Naive thymus-derived CD8-positive, alpha-beta T cell (primary cell): ENCODE data around the gene LAMB2. TPM values are rescaled to one million over a fixed set of nuclear protein-coding genes. Genes with fewer than 3 reads are reported as not detected.

Source experiments
- ATAC-seq, 2 donors: fragments of 150-1000 bp; cut with Tn5 transposase in 1 of 2; sonication (Bioruptor Pico), chemical (Tn5 transposase) in 1 of 2; 1 replicate in 1 of 2; 2 replicates in 1 of 2; pipeline ENCODE4 v1.10.0; 2021; ENCODE audit warnings: mild to moderate bottlenecking in 2 of 2, moderate library complexity in 2 of 2
- POLR2A ChIA-PET: fragments of 350-600 bp; sonication (Branson Sonifier 250); formaldehyde crosslinking; loops from one replicate; lab custom pipeline; 2021; ENCODE audit warnings: antibody characterized with exemption; lab: Charles Lee
- DNase-seq, 10 donors: peaks; one replicate each; pipeline versions ENCODE4 v3.0.0 to v3.0.0-alpha.2; 2020 to 2022
- H3K27ac Mint-ChIP-seq, 10 donors: one replicate each; pipeline ENCODE4 v1.8.0; 2020 to 2022; ENCODE audit warnings: mild to moderate bottlenecking in 10 of 10, mixed read lengths in 10 of 10, moderate library complexity in 4 of 10, inconsistent platforms in 1 of 10
- H3K27me3 Mint-ChIP-seq, 5 donors: one replicate each; pipeline ENCODE4 v1.8.0; 2021 to 2022; ENCODE audit warnings: mixed read lengths in 5 of 5
- H3K36me3 Mint-ChIP-seq, 3 donors: one replicate each; pipeline ENCODE4 v1.8.0; 2020 to 2022; ENCODE audit warnings: mixed read lengths in 3 of 3, mild to moderate bottlenecking in 2 of 3, inconsistent platforms in 1 of 3
- H3K4me1 Mint-ChIP-seq, 4 donors: one replicate each; pipeline ENCODE4 v1.8.0; 2021 to 2022; ENCODE audit warnings: mixed read lengths in 4 of 4
- H3K4me3 Mint-ChIP-seq, 10 donors: one replicate each; pipeline ENCODE4 v1.8.0; 2020 to 2022; ENCODE audit warnings: mild to moderate bottlenecking in 10 of 10, mixed read lengths in 10 of 10, moderate library complexity in 6 of 10, inconsistent platforms in 1 of 10
- H3K9me3 Mint-ChIP-seq, 9 donors: one replicate each; pipeline ENCODE4 v1.8.0; 2020 to 2022; ENCODE audit warnings: mixed read lengths in 9 of 9, mild to moderate bottlenecking in 3 of 9, inconsistent platforms in 1 of 9, moderate library complexity in 1 of 9
- microRNA-seq: library from miRNA; unstranded; fragments of <30 nt; microRNA quantifications from one replicate; pipeline ENCODE4 v1.2.0, GENCODE V29; 2022; ENCODE audit warnings: borderline microRNAs expressed
- polyA plus RNA-seq, 3 donors: library from polyadenylated mRNA; unstranded; fragments of 300-500 nt; fragmentation: Illumina TruSeq; gene quantifications; one replicate each; pipeline ENCODE4 v1.2.3, GENCODE V29; 2021
- total RNA-seq, 8 experiments: library from RNA in 2 of 8; stranded (reverse) in 2 of 8; gene quantifications; one replicate each; pipeline ENCODE4 v1.2.3 and lab custom pipeline; 2021 to 2026

LAMB2 gene
- total and polyA plus RNA-seq, 5 experiments from 2014 or later, result 1.0 to 1.2 TPM; not detected in 3

DNA sequence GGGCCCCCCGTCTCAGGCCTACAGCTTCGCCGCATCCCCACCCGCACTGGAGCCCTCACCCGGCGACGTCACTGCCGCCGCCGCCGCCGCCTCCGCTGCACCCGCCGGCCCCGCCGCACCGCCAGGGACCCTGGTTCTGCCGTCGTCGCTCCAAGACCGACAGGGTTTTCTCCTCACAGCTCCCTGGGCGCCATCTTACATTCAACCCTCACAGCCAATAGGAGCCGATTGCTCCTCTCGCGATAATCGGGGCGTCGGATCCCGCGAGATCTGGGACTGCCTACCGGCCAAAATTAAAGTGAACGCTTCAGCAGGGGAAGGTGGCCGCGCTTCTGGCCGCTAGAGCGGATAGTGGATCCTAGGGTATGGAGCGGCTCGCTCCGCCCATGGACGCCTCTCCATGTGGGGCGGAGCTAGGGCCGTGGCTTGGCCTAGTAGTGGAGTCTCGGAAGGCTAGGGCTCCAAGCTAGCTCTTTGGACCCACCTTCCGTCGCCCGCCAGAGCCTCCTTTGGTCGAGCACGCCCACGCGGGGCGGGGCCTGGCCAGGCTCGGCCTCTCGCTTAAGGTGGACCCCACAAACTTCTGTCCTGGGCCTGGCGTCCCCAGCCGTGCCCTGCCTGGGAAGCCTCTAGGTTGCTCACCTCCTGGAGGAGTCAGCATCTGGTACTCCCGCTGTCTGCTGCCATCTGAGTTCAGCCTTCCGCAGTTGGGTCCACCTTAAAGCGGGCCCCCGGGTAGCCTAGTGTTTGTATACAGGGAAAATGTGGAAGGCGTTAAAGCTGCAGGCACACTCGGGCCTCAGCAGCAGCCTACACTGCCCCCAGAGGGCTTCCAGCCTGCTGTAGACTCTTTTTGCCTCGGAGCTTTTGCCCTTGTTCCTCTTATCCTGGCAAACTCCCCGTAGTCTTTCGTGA, 38.7 kb downstream of the LAMB2 start, which contains the start of gene QRICH1:
TSS of gene QRICH1 (minus strand) at position 219 of the 915 bp plus-strand sequence. CDS start 17,054 bp downstream, outside the sequence.
- peak; percentile 89 to 100 (median 96) for DNase-seq
- Mint-ChIP-seq H3K4me3 (peak within 1 kb of the TSS; percentile 93 to 99 (median 98)), H3K4me1 (peaks cover 14 to 44% (median 36%) of the 10 kb centered on the region in 4 donors), H3K9me3 (no peaks in the 10 kb centered on the region), H3K36me3 (peaks cover 0 to 48% (median 5%) of the 10 kb centered on the region in 3 donors), H3K27ac (peak within 1 kb of the TSS; percentile 94 to 99 (median 98)), H3K27me3 (no peaks in the 10 kb centered on the region)
- ATAC-seq, result peak; percentile 81 to 82
- POLR2A ChIA-PET, result interaction anchor here (0.6 to 4.4 kb wide), 39 partner anchors 8 to 1518 kb away, joined by 3 to 92 read pairs (median 4); partner anchors contain the start of genes ARIH2, BSN, CCDC71 and CISH

DNA sequence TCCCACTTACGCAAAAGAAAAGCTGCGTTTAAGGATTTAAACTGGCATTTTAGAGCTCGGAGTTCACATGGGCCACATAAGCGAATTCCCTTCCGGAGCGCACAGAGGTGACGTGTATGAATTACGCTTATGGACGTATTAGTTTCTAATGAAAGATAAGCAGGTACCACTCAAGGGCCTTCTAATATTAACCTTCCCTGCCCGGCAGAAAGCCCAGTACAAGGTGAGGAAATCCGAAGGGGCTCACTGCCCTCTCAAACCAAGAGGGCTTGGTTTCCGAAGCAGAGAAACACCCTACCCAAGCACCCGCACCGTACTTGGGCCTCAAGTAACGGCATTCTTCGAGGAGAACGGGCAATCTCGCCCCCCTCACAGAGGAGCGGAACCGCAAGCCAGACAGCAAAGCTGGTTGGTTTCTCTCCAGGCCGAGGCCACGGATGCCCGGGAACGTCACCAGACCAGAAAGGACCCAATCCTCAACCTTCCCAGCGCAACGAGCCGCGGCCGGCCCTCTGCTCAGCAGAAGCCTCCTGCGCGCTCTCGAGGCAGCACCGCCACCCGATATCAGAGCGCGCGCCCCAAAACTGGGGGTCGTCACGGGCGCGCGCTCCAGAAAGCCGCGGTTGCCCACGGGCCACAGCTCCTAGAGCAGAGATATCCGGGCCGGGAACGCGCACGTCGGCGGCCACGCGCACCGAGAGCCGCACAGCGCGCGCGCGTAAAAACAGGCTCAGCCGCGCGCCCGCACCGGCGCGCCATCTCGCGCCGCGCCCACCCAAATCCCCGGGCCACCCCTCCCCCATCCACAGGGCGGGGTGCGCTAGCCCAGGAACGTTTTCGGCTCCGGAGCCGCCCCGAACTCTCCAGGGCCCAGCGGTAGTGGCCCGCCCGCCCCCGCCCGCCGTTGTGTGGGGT, 39.7 kb downstream of the LAMB2 start:
- ATAC-seq (peak; percentile 39 to 48), DNase-seq (peak; percentile 75 to 91 (median 84))
- peaks cover 0 to 43% (median 5%) of the 10 kb centered on the region in 3 donors for H3K36me3 Mint-ChIP-seq
- peak overlapping the region; percentile 87 to 99 (median 94) for H3K4me3 Mint-ChIP-seq
- no peaks in the 10 kb centered on the region for H3K9me3 Mint-ChIP-seq
- peak overlapping the region; percentile 81 to 99 (median 94) for H3K27ac Mint-ChIP-seq
- no peaks in the 10 kb centered on the region for H3K27me3 Mint-ChIP-seq
- H3K4me1 Mint-ChIP-seq, result peaks cover 14 to 50% (median 41%) of the 10 kb centered on the region in 4 donors
- POLR2A ChIA-PET, result interaction anchor here (0.5 to 4.4 kb wide), 40 partner anchors 9 to 1519 kb away, joined by 3 to 92 read pairs (median 5); partner anchors contain the start of genes ARIH2, BSN, CCDC71 and CISH

DNA sequence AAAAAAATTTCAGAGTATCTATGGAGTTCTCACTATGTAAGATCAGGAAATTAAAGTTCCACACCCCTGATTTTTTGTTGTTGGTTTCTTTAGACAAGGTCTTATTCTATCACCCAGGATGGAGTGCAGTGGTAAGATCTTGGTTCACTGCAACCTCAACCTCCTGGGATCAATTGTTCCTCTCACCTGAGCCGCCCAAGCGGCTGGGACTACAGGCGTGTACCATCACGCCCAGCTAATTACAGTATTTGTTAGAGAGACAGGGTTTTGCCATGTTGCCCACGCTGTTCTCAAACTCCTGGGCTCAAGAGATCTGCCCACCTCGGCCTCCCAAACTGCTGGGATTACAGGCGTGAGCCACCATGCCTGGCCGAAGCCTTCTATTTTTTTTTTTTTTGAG, 51.4 kb downstream of the LAMB2 start:
- Mint-ChIP-seq H3K36me3 (peaks cover 0 to 47% (median 0%) of the 10 kb centered on the region in 3 donors), H3K4me1 (peaks cover 6 to 45% (median 19%) of the 10 kb centered on the region in 4 donors), H3K27ac (peak overlapping the region in 2 of 10 donors; percentile 41 to 61), H3K9me3 (no peaks in the 10 kb centered on the region), H3K27me3 (no peaks in the 10 kb centered on the region), H3K4me3 (no peak overlapping the region)
- POLR2A ChIA-PET, result interaction anchor here (0.9 kb wide), 1 partner anchor 11 kb away, joined by 5 read pairs; no protein-coding TSS in a partner anchor
- DNase-seq, result no peak
- ATAC-seq, result no peak

DNA sequence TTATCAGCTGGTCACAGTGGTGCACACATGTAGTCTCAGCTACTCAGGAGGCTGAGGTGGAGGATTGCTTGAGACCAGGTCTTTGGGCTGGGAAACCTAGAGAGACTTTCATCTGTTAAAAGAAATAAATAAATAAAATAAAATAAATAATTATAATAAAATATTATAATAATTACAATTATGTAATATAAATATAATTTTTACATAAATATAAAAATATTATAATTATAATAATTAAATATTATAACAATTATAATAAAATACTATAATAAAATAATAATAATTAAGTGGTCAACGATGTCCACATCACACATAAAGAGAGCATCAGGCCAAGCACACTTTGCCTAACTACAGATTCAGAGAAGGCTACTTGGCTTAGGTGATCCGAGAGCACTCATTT, 53.6 kb downstream of the LAMB2 start:
- POLR2A ChIA-PET, result interaction anchor here (0.7 kb wide), 1 partner anchor 74 kb away, joined by 3 read pairs; no protein-coding TSS in a partner anchor

DNA sequence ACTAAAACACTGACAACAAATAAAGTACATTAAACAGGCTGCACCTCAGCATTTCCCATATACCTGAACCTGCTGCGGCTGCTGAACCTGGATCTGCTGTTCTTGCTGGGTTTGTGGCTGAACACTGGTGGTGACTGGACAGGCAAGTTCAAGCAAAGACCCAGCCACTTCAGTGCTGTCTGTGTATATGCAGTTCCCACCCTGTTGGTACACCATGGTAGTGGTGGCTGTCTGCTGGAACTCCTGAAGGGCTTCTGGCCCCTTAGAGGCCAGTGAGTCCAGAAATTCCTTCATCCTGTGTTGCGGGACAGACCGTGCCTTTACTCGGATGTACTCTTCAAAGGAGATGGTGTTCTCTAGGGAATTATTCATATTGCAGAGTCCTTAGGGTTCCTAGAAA, 56.2 kb downstream of the LAMB2 start:
- Mint-ChIP-seq H3K27ac (peak overlapping the region in 2 of 10 donors; percentile 39 to 65), H3K9me3 (no peaks in the 10 kb centered on the region), H3K36me3 (peaks cover 0 to 76% (median 4%) of the 10 kb centered on the region in 3 donors), H3K4me3 (no peak overlapping the region), H3K4me1 (peaks cover 6 to 39% (median 11%) of the 10 kb centered on the region in 4 donors), H3K27me3 (no peaks in the 10 kb centered on the region)
- DNase-seq, result no peak
- POLR2A ChIA-PET, result no interaction called here
- no peak for ATAC-seq

More for the DNA sequence above, 53.6 kb downstream of the LAMB2 start:
- Mint-ChIP-seq H3K36me3 (peaks cover 0 to 55% (median 0%) of the 10 kb centered on the region in 3 donors), H3K27ac (no peak overlapping the region), H3K27me3 (no peaks in the 10 kb centered on the region), H3K9me3 (no peaks in the 10 kb centered on the region), H3K4me1 (peaks cover 6 to 35% (median 16%) of the 10 kb centered on the region in 4 donors), H3K4me3 (no peak overlapping the region)
- DNase-seq, result no peak
- no peak for ATAC-seq

DNA sequence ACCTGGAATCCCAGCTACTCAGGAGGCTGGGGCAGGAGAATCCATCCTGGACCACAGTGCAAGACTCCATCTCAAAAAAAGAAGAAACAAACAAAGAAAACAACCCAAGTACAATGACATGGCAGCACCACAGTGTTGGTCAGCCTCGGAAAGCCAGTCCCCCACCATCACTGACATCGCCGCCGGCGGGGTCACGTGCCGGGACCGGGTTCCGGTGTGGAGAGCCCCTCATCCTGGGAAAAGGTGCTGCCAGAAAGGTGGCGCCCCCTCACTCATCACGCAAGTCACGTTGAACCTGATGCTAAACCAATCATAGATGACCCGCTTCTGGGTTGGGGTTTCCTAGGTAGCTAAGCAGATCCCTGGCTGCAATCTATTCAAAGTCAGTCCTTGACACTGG, 56.7 kb downstream of the LAMB2 start:
- POLR2A ChIA-PET, result no interaction called here
- Mint-ChIP-seq H3K9me3 (no peaks in the 10 kb centered on the region), H3K27me3 (no peaks in the 10 kb centered on the region), H3K4me1 (peaks cover 4 to 36% (median 9%) of the 10 kb centered on the region in 4 donors), H3K4me3 (no peak overlapping the region), H3K27ac (no peak overlapping the region), H3K36me3 (peaks cover 0 to 82% (median 4%) of the 10 kb centered on the region in 3 donors)
- ATAC-seq (no peak), DNase-seq (no peak)

Small RNA genes within 50 kb of the gene (microRNA-seq; reads per million reads assigned to microRNA genes)
- gene MIR6890, result not detected

Other genes with a start within 250 kb of the LAMB2 start
- 10 to 100 TPM; 10.5 to 12.5 TPM for gene SLC25A20, start 234.2 kb downstream of the LAMB2 start, total RNA-seq
- 10 to 100 TPM; 13.7 to 44.6 (median 19.4) TPM for gene SLC25A20, start 234.2 kb downstream of the LAMB2 start, polyA plus RNA-seq
- gene ARIH2, start 214.2 kb downstream of the LAMB2 start, total RNA-seq, result 100 to 1,000 TPM; 162 to 167 TPM
- gene ARIH2, start 214.2 kb downstream of the LAMB2 start, polyA plus RNA-seq, result 100 to 1,000 TPM in 2 of 3 donors, 10 to 100 TPM in 1; 92.7 to 119 (median 101) TPM
- gene P4HTM, start 142.8 kb downstream of the LAMB2 start, total RNA-seq, result 10 to 100 TPM; 57.0 to 62.5 TPM
- gene P4HTM, start 142.8 kb downstream of the LAMB2 start, polyA plus RNA-seq, result 10 to 100 TPM; 20.3 to 23.3 (median 22.9) TPM
- 100 to 1,000 TPM; 332 to 351 TPM for gene WDR6, start 125.7 kb downstream of the LAMB2 start, total RNA-seq
- gene WDR6, start 125.7 kb downstream of the LAMB2 start, polyA plus RNA-seq, result 100 to 1,000 TPM in 2 of 3 donors, 10 to 100 TPM in 1; 96.3 to 126 (median 111) TPM
- gene DALRD3, start 114.5 kb downstream of the LAMB2 start, total RNA-seq, result 10 to 100 TPM; 23.9 to 24.2 TPM
- 10 to 100 TPM; 20.8 to 21.9 (median 21.8) TPM for gene DALRD3, start 114.5 kb downstream of the LAMB2 start, polyA plus RNA-seq
- 10 to 100 TPM; 87.1 to 89.2 TPM for gene NDUFAF3, start 110.9 kb downstream of the LAMB2 start, total RNA-seq
- 100 to 1,000 TPM; 140 to 226 (median 202) TPM for gene NDUFAF3, start 110.9 kb downstream of the LAMB2 start, polyA plus RNA-seq
- gene IMPDH2, start 103.7 kb downstream of the LAMB2 start, total RNA-seq, result 100 to 1,000 TPM; 121 to 129 TPM
- 100 to 1,000 TPM in 2 of 3 donors, 10 to 100 TPM in 1; 97.3 to 121 (median 118) TPM for gene IMPDH2, start 103.7 kb downstream of the LAMB2 start, polyA plus RNA-seq
- 100 to 1,000 TPM; 194 to 196 TPM for gene QRICH1, start 39.0 kb downstream of the LAMB2 start, total RNA-seq
- 10 to 100 TPM; 13.6 to 23.6 (median 21.1) TPM for gene QRICH1, start 39.0 kb downstream of the LAMB2 start, polyA plus RNA-seq
- gene QARS1, start 28.3 kb downstream of the LAMB2 start, total RNA-seq, result 100 to 1,000 TPM; 230 to 246 TPM
- 100 to 1,000 TPM in 1 of 3 donors, 10 to 100 TPM in 2; 89.1 to 125 (median 94.8) TPM for gene QARS1, start 28.3 kb downstream of the LAMB2 start, polyA plus RNA-seq
- gene USP19, start 12.2 kb downstream of the LAMB2 start, total RNA-seq, result 100 to 1,000 TPM in 1 of 2 experiments, 10 to 100 TPM in 1; 99.9 to 108 TPM
- gene USP19, start 12.2 kb downstream of the LAMB2 start, polyA plus RNA-seq, result 10 to 100 TPM; 19.5 to 42.2 (median 29.2) TPM
- 10 to 100 TPM; 44.0 to 44.7 TPM for gene CCDC71, start 33.3 kb upstream of the LAMB2 start, total RNA-seq
- gene CCDC71, start 33.3 kb upstream of the LAMB2 start, polyA plus RNA-seq, result 1 to 10 TPM; 1.6 to 2.0 (median 1.8) TPM
- gene KLHDC8B, start 38.5 kb upstream of the LAMB2 start, total RNA-seq, result 1 to 10 TPM; 7.0 to 7.1 TPM
- gene KLHDC8B, start 38.5 kb upstream of the LAMB2 start, polyA plus RNA-seq, result 1 to 10 TPM; 3.6 to 4.9 (median 4.2) TPM
- gene C3orf62, start 144.2 kb upstream of the LAMB2 start, total RNA-seq, result 10 to 100 TPM; 11.6 to 12.1 TPM
- gene C3orf62, start 144.2 kb upstream of the LAMB2 start, polyA plus RNA-seq, result 1 to 10 TPM in 1 of 3 donors, under 1 TPM in 2; 0.73 to 1.4 (median 0.75) TPM
- gene USP4, start 207.0 kb upstream of the LAMB2 start, total RNA-seq, result 100 to 1,000 TPM; 108 to 118 TPM
- 10 to 100 TPM; 49.6 to 69.1 (median 50.6) TPM for gene USP4, start 207.0 kb upstream of the LAMB2 start, polyA plus RNA-seq
- 10 to 100 TPM; 73.6 to 83.7 TPM for gene GPX1, start 225.3 kb upstream of the LAMB2 start, total RNA-seq
- 100 to 1,000 TPM; 149 to 249 (median 224) TPM for gene GPX1, start 225.3 kb upstream of the LAMB2 start, polyA plus RNA-seq